WTC11 (cell line): Measurements from ENCODE around the gene SHROOM3. TPM values are rescaled to one million over a fixed set of nuclear protein-coding genes. Genes with fewer than 3 reads are reported as not detected.
A peak's percentile ranks its signal among the peaks of the same experiment; 100 is the strongest.

Experiments used
- ATAC-seq: fragments of 200-7000 bp; cut with Tn5 transposase; 2 replicates; pipeline ENCODE4 v1.10.0; 2021; ENCODE audit warnings: mild to moderate bottlenecking, moderate library complexity
- CTCF ChIA-PET: fragments of 300-600 bp; sonication (Branson Sonifier 250); formaldehyde crosslinking; loops from one replicate; lab custom pipeline; 2021; ENCODE audit warnings: antibody characterized with exemption; lab: Charles Lee
- POLR2A ChIA-PET: fragments of 350-600 bp; sonication (Branson Sonifier 250); formaldehyde crosslinking; loops from one replicate; lab custom pipeline; 2021; ENCODE audit warnings: antibody characterized with exemption; lab: Charles Lee
- DNase-seq: peaks from one replicate; pipeline ENCODE4 v3.0.0; 2021; ENCODE audit warnings: low spot score
- H3K27ac Mint-ChIP-seq: 2 replicates; pipeline ENCODE4 v1.8.0; 2021; ENCODE audit warnings: mixed read lengths
- H3K27me3 Mint-ChIP-seq: 2 replicates; pipeline ENCODE4 v1.8.0; 2021; ENCODE audit warnings: low read depth, mild to moderate bottlenecking, moderate library complexity, mixed read lengths
- H3K36me3 Mint-ChIP-seq: 2 replicates; pipeline ENCODE4 v1.8.0; 2021; ENCODE audit warnings: mixed read lengths
- H3K4me1 Mint-ChIP-seq: 2 replicates; pipeline ENCODE4 v1.8.0; 2022; ENCODE audit warnings: mixed read lengths
- H3K4me3 Mint-ChIP-seq: 2 replicates; pipeline ENCODE4 v1.8.0; 2021; ENCODE audit warnings: mild to moderate bottlenecking, moderate library complexity, mixed read lengths
- H3K9me3 Mint-ChIP-seq: 2 replicates; pipeline ENCODE4 v1.8.0; 2021; ENCODE audit warnings: mixed read lengths
- CREB1 ChIP-seq: sonication (generic); formaldehyde crosslinking; IDR thresholded peaks from 2 replicates; pipeline ENCODE4 v1.8.0; 2023; ENCODE audit warnings: mild to moderate bottlenecking, missing genetic modification reagents
- ESRRA ChIP-seq: sonication (generic); formaldehyde crosslinking; IDR thresholded peaks from 2 replicates; pipeline ENCODE4 v1.8.1; 2022; ENCODE audit warnings: mild to moderate bottlenecking, missing genetic modification reagents, borderline replicate concordance
- FOXP1 ChIP-seq: sonication (generic); formaldehyde crosslinking; IDR thresholded peaks from 2 replicates; pipeline ENCODE4 v1.8.0; 2022; ENCODE audit warnings: missing genetic modification reagents, mild to moderate bottlenecking, moderate library complexity, borderline replicate concordance
- FOXP4 ChIP-seq: sonication (generic); formaldehyde crosslinking; IDR thresholded peaks from 2 replicates; pipeline ENCODE4 v1.8.0; 2022; ENCODE audit warnings: mild to moderate bottlenecking, missing genetic modification reagents
- GTF2I ChIP-seq: fragments of 250-450 bp; sonication (Bioruptor Pico); conservative IDR thresholded peaks from 2 replicates; pipeline ENCODE4 v1.4.0; 2021; ENCODE audit warnings: mild to moderate bottlenecking
- HMGA2 ChIP-seq: fragments of 250-450 bp; sonication (Bioruptor Pico); IDR thresholded peaks from 2 replicates; pipeline ENCODE4 v1.4.0; 2021; ENCODE audit warnings: mild to moderate bottlenecking, moderate library complexity
- JUN ChIP-seq: sonication (generic); formaldehyde crosslinking; IDR thresholded peaks from 2 replicates; pipeline ENCODE4 v1.8.0; 2023; ENCODE audit warnings: mild to moderate bottlenecking, missing genetic modification reagents
- MXD4 ChIP-seq: fragments of 250-450 bp; sonication (Bioruptor Pico); IDR thresholded peaks from 2 replicates; pipeline ENCODE4 v1.8.0; 2021; ENCODE audit warnings: mild to moderate bottlenecking, moderate library complexity, borderline replicate concordance
- NFE2L1 ChIP-seq: sonication (generic); formaldehyde crosslinking; IDR thresholded peaks from 2 replicates; pipeline ENCODE4 v1.8.1; 2023; ENCODE audit warnings: missing genetic modification reagents
- NFYB ChIP-seq: sonication (generic); formaldehyde crosslinking; conservative IDR thresholded peaks from 2 replicates; pipeline ENCODE4 v1.8.0; 2022; ENCODE audit warnings: low read depth, missing genetic modification reagents
- NR2C2 ChIP-seq: sonication (generic); formaldehyde crosslinking; IDR thresholded peaks from 2 replicates; pipeline ENCODE4 v1.8.0; 2022; ENCODE audit warnings: mild to moderate bottlenecking, missing genetic modification reagents
- SOX15 ChIP-seq: fragments of 250-450 bp; sonication (Bioruptor Pico); IDR thresholded peaks from 2 replicates; pipeline ENCODE4 v1.9.0; 2021; ENCODE audit warnings: mild to moderate bottlenecking
- TEAD1 ChIP-seq: sonication (generic); formaldehyde crosslinking; IDR thresholded peaks from 2 replicates; pipeline ENCODE4 v1.8.0; 2022; ENCODE audit warnings: mild to moderate bottlenecking, missing genetic modification reagents
- ZNF219 ChIP-seq: sonication (generic); formaldehyde crosslinking; IDR thresholded peaks from 2 replicates; pipeline ENCODE4 v1.8.0; 2023; ENCODE audit warnings: missing genetic modification reagents, mild to moderate bottlenecking, borderline replicate concordance
- ZNF532 ChIP-seq: fragments of 250-450 bp; sonication (Bioruptor Pico); IDR thresholded peaks from 2 replicates; pipeline ENCODE4 v1.9.0; 2021; ENCODE audit warnings: mild to moderate bottlenecking, borderline replicate concordance
- total RNA-seq: library from RNA; stranded (reverse); gene quantifications from 3 replicates; pipeline ENCODE4 v1.2.3, GENCODE V29; 2021
- TF ChIP-seq, protein P1 (sequence below): sonication (generic); formaldehyde crosslinking; IDR thresholded peaks from 2 replicates; pipeline ENCODE4 v1.8.0; 2022; ENCODE audit warnings: missing genetic modification reagents
- TF ChIP-seq, protein P2 (sequence below): fragments of 200-600 bp; IDR thresholded peaks from 2 replicates; pipeline ENCODE4 v1.8.0; 2022; ENCODE audit warnings: antibody characterized with exemption
- TF ChIP-seq, protein P3 (sequence below): sonication (generic); formaldehyde crosslinking; IDR thresholded peaks from 2 replicates; pipeline ENCODE4 v1.8.0; 2022; ENCODE audit warnings: mild to moderate bottlenecking, missing genetic modification reagents
- TF ChIP-seq, protein P4 (sequence below): sonication (generic); formaldehyde crosslinking; IDR thresholded peaks from 2 replicates; pipeline ENCODE4 v1.8.0; 2023; ENCODE audit warnings: missing genetic modification reagents

Gene SHROOM3
- total RNA-seq, 1 experiment from 2014 or later, result 71.9 TPM

- TF ChIP-seq ESRRA (CRISPR knock-in tag), result no peak
- TF ChIP-seq MXD4 (CRISPR knock-in tag), result no peak
- no peak for TF ChIP-seq TEAD1 (CRISPR knock-in tag)
- no peak for TF ChIP-seq SOX15
- no peak for TF ChIP-seq NFE2L1
- no peak for TF ChIP-seq JUN (CRISPR knock-in tag)
- TF ChIP-seq, protein P1, sequence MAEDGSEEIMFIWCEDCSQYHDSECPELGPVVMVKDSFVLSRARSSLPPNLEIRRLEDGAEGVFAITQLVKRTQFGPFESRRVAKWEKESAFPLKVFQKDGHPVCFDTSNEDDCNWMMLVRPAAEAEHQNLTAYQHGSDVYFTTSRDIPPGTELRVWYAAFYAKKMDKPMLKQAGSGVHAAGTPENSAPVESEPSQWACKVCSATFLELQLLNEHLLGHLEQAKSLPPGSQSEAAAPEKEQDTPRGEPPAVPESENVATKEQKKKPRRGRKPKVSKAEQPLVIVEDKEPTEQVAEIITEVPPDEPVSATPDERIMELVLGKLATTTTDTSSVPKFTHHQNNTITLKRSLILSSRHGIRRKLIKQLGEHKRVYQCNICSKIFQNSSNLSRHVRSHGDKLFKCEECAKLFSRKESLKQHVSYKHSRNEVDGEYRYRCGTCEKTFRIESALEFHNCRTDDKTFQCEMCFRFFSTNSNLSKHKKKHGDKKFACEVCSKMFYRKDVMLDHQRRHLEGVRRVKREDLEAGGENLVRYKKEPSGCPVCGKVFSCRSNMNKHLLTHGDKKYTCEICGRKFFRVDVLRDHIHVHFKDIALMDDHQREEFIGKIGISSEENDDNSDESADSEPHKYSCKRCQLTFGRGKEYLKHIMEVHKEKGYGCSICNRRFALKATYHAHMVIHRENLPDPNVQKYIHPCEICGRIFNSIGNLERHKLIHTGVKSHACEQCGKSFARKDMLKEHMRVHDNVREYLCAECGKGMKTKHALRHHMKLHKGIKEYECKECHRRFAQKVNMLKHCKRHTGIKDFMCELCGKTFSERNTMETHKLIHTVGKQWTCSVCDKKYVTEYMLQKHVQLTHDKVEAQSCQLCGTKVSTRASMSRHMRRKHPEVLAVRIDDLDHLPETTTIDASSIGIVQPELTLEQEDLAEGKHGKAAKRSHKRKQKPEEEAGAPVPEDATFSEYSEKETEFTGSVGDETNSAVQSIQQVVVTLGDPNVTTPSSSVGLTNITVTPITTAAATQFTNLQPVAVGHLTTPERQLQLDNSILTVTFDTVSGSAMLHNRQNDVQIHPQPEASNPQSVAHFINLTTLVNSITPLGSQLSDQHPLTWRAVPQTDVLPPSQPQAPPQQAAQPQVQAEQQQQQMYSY (CRISPR knock-in tag), result no peak
- peaks cover 50% of the 10 kb centered on the region for H3K4me1 Mint-ChIP-seq
- ATAC-seq (no peak), DNase-seq (no peak)
- ChIA-PET CTCF (no interaction called here), POLR2A (no interaction called here)
- H3K9me3 Mint-ChIP-seq, result no peaks in the 10 kb centered on the region
- peak overlapping the region; percentile 73 for H3K27ac Mint-ChIP-seq
- H3K36me3 Mint-ChIP-seq, result peaks cover 30% of the 10 kb centered on the region
- H3K27me3 Mint-ChIP-seq, result no peaks in the 10 kb centered on the region
- H3K4me3 Mint-ChIP-seq, result no peak overlapping the region
Measured at GRCh38 chr4:76708971-76709771, 274.1 kb downstream of the SHROOM3 start.

- TF ChIP-seq ZNF219 (CRISPR knock-in tag) (no peak), CREB1 (no peak), FOXP4 (CRISPR knock-in tag) (no peak), HMGA2 (CRISPR knock-in tag) (no peak), FOXP1 (CRISPR knock-in tag) (no peak), GTF2I (CRISPR knock-in tag) (no peak)
- TF ChIP-seq, protein P2, sequence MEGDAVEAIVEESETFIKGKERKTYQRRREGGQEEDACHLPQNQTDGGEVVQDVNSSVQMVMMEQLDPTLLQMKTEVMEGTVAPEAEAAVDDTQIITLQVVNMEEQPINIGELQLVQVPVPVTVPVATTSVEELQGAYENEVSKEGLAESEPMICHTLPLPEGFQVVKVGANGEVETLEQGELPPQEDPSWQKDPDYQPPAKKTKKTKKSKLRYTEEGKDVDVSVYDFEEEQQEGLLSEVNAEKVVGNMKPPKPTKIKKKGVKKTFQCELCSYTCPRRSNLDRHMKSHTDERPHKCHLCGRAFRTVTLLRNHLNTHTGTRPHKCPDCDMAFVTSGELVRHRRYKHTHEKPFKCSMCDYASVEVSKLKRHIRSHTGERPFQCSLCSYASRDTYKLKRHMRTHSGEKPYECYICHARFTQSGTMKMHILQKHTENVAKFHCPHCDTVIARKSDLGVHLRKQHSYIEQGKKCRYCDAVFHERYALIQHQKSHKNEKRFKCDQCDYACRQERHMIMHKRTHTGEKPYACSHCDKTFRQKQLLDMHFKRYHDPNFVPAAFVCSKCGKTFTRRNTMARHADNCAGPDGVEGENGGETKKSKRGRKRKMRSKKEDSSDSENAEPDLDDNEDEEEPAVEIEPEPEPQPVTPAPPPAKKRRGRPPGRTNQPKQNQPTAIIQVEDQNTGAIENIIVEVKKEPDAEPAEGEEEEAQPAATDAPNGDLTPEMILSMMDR, result no peak
- TF ChIP-seq, all 79 proteins: peak for 0
- ChIA-PET POLR2A (no interaction called here), CTCF (no interaction called here)
- no peaks in the 10 kb centered on the region for H3K9me3 Mint-ChIP-seq
- no peaks in the 10 kb centered on the region for H3K27me3 Mint-ChIP-seq
- H3K4me1 Mint-ChIP-seq, result peaks cover 47% of the 10 kb centered on the region
- peak overlapping the region; percentile 73 for H3K27ac Mint-ChIP-seq
- ATAC-seq, result no peak
- DNase-seq, result no peak
- H3K36me3 Mint-ChIP-seq, result peaks cover 30% of the 10 kb centered on the region
- H3K4me3 Mint-ChIP-seq, result no peak overlapping the region
Measured at GRCh38 chr4:76709772-76710090, 274.7 kb downstream of the SHROOM3 start.

- no peak for ATAC-seq
- no peak overlapping the region for H3K4me3 Mint-ChIP-seq
- H3K27me3 Mint-ChIP-seq, result no peaks in the 10 kb centered on the region
- POLR2A ChIA-PET, result no interaction called here
- peaks cover 48% of the 10 kb centered on the region for H3K4me1 Mint-ChIP-seq
- H3K9me3 Mint-ChIP-seq, result no peaks in the 10 kb centered on the region
- H3K27ac Mint-ChIP-seq, result no peak overlapping the region; the same call in 1 of the 2 replicates
- no peak for DNase-seq
- CTCF ChIA-PET, result no interaction called here
- H3K36me3 Mint-ChIP-seq, result peaks cover 30% of the 10 kb centered on the region
- TF ChIP-seq, protein P3, sequence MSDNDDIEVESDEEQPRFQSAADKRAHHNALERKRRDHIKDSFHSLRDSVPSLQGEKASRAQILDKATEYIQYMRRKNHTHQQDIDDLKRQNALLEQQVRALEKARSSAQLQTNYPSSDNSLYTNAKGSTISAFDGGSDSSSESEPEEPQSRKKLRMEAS (CRISPR knock-in tag), result no peak
- no peak for TF ChIP-seq ZNF532 (CRISPR knock-in tag)
- no peak for TF ChIP-seq JUN (CRISPR knock-in tag)
- TF ChIP-seq, protein P4, sequence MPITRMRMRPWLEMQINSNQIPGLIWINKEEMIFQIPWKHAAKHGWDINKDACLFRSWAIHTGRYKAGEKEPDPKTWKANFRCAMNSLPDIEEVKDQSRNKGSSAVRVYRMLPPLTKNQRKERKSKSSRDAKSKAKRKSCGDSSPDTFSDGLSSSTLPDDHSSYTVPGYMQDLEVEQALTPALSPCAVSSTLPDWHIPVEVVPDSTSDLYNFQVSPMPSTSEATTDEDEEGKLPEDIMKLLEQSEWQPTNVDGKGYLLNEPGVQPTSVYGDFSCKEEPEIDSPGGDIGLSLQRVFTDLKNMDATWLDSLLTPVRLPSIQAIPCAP (CRISPR knock-in tag), result no peak
- no peak for TF ChIP-seq NFYB
- no peak for TF ChIP-seq CREB1
- no peak for TF ChIP-seq NR2C2
Measured at GRCh38 chr4:76712564-76712963, 277.5 kb downstream of the SHROOM3 start.
